Uterus (tissue), 2 donors: Measurements from ENCODE around the gene COL18A1.

Experiments
- CTCF ChIP-seq, 4 experiments: fragments of 200-600 bp in 2 of 4; fragments of 450-650 bp in 2 of 4; sonication (generic) in 2 of 4; IDR thresholded peaks; one replicate each; pipeline ENCODE4 v1.5.1; 2016 to 2019; ENCODE audit warnings: antibody characterized with exemption in 4 of 4, mild to moderate bottlenecking in 2 of 4, moderate library complexity in 1 of 4
- POLR2A ChIP-seq, 2 donors: fragments of 450-650 bp; IDR thresholded peaks; one replicate each; pipeline ENCODE4 v1.6.1; 2016; ENCODE audit warnings: antibody characterized with exemption in 2 of 2, mild to moderate bottlenecking in 1 of 2, moderate library complexity in 1 of 2

- TF ChIP-seq CTCF (IDR thresholded peaks at IDR 0.05) (no peak), POLR2A (IDR thresholded peaks at IDR 0.05) (no peak)
These were observed 87.8 kb downstream of the COL18A1 start for GRCh38 chr21:45492765-45493164.
